ENCODE data around the gene XRCC4. TPM values are rescaled to one million over a fixed set of nuclear protein-coding genes. Genes with fewer than 3 reads are reported as not detected.

The XRCC4 gene
- total RNA-seq, 4 donors from 2014 or later = 1.8 to 3.5 (median 2.6) TPM

GRCh38 chr5:83042507-83042906, 34.8 kb upstream of the XRCC4 start:
- DNase-seq (no peak), ATAC-seq (no peak)
- Histone ChIP-seq H3K9me3 (no peaks in the 10 kb centered on the region), H3K27me3 (no peaks in the 10 kb centered on the region), H3K36me3 (no peaks in the 10 kb centered on the region), H3K4me3 (no peak overlapping the region), H3K4me1 (no peaks in the 10 kb centered on the region), H3K27ac (no peak overlapping the region)
- intact Hi-C loops (cut with DNase I; ENCODE audit: low total_unique reads) = no loop called here
- in situ Hi-C loops (cut with MboI; ENCODE audit: low sequenced_read_pairs in 4 of 4) = no loop called here
- TF ChIP-seq CTCF (IDR thresholded peaks at IDR 0.05 in 4 of 5, conservative IDR thresholded peaks at IDR 0.05 in 1 of 5) (no peak), POLR2A (IDR thresholded peaks at IDR 0.05) (no peak)

DNA sequence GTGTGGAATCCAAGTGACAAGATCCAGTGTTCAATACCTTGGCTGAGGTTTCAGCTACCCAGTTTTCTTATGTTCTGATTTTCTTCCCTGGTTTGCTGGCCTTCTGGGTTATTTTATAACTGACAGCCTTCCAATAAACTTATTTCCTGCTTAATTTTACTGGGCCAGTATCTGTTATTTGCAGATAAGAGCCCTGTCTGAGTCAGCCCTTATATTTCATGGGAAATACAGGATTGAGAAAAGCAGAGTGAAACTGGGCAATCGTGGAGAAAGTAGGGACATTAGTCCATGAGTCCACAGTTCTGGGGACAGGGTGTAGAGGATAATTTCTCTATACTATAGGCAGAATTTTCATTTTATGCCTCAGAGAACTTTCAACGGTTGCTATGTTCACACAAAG, 32.4 kb upstream of the XRCC4 start:
- H3K9me3 ChIP-seq = no peaks in the 10 kb centered on the region
- no peaks in the 10 kb centered on the region for H3K36me3 ChIP-seq
- intact Hi-C loops (cut with DNase I; ENCODE audit: low total_unique reads) = no loop called here
- no peak overlapping the region for H3K4me3 ChIP-seq
- no peak for TF ChIP-seq CTCF (IDR thresholded peaks at IDR 0.05 in 4 of 5, conservative IDR thresholded peaks at IDR 0.05 in 1 of 5)
- TF ChIP-seq POLR2A (IDR thresholded peaks at IDR 0.05) = no peak
- DNase-seq (no peak), ATAC-seq (no peak)
- no peak overlapping the region for H3K27ac ChIP-seq
- no peaks in the 10 kb centered on the region for H3K4me1 ChIP-seq
- no peaks in the 10 kb centered on the region for H3K27me3 ChIP-seq
- in situ Hi-C loops (cut with MboI; ENCODE audit: low sequenced_read_pairs in 4 of 4) = no loop called here

DNA sequence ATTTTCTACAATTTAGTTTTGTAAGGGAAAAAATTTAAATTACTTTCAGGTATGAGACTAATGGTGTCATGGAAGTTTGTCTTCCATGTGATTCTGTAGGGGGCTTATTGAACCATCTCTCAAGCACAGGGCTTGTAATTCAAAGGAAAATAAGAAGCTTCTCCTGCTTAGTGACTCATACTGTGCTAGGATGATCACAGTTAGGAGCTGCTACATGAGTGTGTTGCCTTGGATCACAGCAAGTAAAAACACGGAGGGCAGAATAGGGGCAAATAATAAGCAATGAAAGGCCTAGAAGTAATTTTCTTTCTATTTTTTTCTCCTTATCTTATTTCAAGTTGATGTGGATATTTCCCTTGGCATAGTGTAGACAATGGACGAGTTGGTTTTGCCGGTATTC, 29.1 kb upstream of the XRCC4 start:
- H3K27ac ChIP-seq = no peak overlapping the region
- H3K4me3 ChIP-seq = no peak overlapping the region
- in situ Hi-C loops (cut with MboI; ENCODE audit: low sequenced_read_pairs in 4 of 4) (no loop called here), intact Hi-C loops (cut with DNase I; ENCODE audit: low total_unique reads) (no loop called here)
- TF ChIP-seq POLR2A (IDR thresholded peaks at IDR 0.05) (no peak), CTCF (IDR thresholded peaks at IDR 0.05 in 4 of 5, conservative IDR thresholded peaks at IDR 0.05 in 1 of 5) (no peak)
- H3K27me3 ChIP-seq = no peaks in the 10 kb centered on the region
- ATAC-seq (no peak), DNase-seq (no peak)
- no peaks in the 10 kb centered on the region for H3K4me1 ChIP-seq
- H3K9me3 ChIP-seq = no peaks in the 10 kb centered on the region
- peaks cover 0 to 9% of the 10 kb centered on the region in 2 donors for H3K36me3 ChIP-seq

- DNase-seq = no peak
- H3K4me1 ChIP-seq = no peaks in the 10 kb centered on the region
Observed at GRCh38 chr5:83048811-83049210, 28.5 kb upstream of the XRCC4 start.

More at GRCh38 chr5:83048811-83049210, 28.5 kb upstream of the XRCC4 start:
- in situ Hi-C loops (cut with MboI; ENCODE audit: low sequenced_read_pairs in 4 of 4) = no loop called here
- Histone ChIP-seq H3K27ac (no peak overlapping the region), H3K4me3 (no peak overlapping the region), H3K36me3 (peaks cover 0 to 15% of the 10 kb centered on the region in 2 donors), H3K27me3 (no peaks in the 10 kb centered on the region), H3K9me3 (no peaks in the 10 kb centered on the region)
- no peak for TF ChIP-seq POLR2A (IDR thresholded peaks at IDR 0.05)
- TF ChIP-seq CTCF (IDR thresholded peaks at IDR 0.05 in 4 of 5, conservative IDR thresholded peaks at IDR 0.05 in 1 of 5) = no peak
- intact Hi-C loops (cut with DNase I; ENCODE audit: low total_unique reads) = no loop called here
- ATAC-seq = no peak

All from gastrocnemius medialis (tissue), 4 donors.